GM19463 (cell line): ENCODE measurements around the gene ZNF503.

ENCODE experiments used
- ATAC-seq: cut with Tn5 transposase; IDR thresholded peaks from one replicate; pipeline ENCODE4 v1.9.1; 2021; ENCODE audit warnings: mild to moderate bottlenecking, moderate library complexity; ENCODE audit not compliant: unreplicated experiment

The ZNF503 gene

DNA sequence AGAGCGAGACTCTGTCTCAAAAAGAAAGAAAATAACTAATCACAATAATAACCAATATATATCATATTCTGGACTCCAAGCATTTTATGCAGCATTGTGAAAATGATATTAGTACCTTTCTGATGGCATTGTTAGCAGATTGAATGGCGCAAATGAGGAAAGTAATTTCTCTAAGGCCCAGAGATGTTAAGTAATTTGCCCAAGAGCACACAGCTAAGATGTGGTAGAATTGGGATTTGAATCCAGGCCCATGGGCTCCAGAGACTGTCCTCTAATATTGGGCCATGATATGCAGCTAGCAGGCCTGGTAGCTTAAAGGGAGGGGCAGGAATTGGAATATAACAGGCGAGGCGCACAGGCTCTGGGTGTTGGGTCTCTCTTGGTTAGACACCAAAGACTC, 44.1 kb downstream of the ZNF503 start:
- ATAC-seq = no peak

- ATAC-seq = no peak
Measured at GRCh38 chr10:75356484-75356883, 45.1 kb downstream of the ZNF503 start.

DNA sequence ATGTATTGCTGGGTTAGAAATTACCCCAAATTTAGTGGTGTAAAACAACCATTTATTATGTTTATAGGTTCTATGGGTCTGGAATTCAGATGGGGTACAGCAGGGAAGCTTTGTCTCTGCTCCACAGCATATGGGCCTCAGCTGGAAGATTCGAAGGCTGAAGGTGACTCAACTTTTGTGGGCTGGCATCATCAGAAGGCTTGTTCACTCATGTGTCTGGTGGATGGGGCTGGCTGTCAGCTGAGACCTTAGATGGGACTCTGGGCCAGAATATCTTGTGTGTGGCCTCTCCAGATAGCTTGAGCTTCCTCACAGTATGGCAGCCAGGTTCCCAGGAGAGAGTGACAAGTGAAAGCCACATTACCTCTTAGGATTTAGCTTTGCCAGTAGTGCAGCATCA, 45.9 kb downstream of the ZNF503 start:
- no peak for ATAC-seq

GRCh38 chr10:75353183-75353582, 48.4 kb downstream of the ZNF503 start:
- ATAC-seq = no peak

DNA sequence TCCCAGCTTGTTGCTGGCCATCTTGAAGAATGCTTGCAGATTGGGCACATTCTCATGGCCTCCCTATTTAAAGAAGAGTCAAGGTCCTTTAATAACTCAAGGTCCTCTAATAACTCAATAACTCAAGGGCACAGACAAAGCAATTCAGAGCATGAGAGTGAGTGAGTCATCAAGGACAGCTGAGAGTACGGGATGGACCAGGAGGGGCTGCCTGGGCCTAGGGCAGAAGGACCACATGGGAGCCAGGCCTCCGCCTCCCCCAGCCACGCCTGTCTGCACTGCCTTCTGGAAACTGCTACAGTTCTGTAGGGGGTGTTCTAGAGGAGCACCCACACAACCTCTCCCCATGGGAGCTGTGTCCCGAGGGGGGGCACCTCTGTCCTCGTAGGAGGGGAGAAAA, 48.9 kb downstream of the ZNF503 start:
- no peak for ATAC-seq

GRCh38 chr10:75351637-75352036, 49.9 kb downstream of the ZNF503 start:
- no peak for ATAC-seq

- no peak for ATAC-seq
Measured at GRCh38 chr10:75350791-75351190, 50.8 kb downstream of the ZNF503 start.
